ENCODE data around the gene THSD4.

- TF ChIP-seq, protein P1, sequence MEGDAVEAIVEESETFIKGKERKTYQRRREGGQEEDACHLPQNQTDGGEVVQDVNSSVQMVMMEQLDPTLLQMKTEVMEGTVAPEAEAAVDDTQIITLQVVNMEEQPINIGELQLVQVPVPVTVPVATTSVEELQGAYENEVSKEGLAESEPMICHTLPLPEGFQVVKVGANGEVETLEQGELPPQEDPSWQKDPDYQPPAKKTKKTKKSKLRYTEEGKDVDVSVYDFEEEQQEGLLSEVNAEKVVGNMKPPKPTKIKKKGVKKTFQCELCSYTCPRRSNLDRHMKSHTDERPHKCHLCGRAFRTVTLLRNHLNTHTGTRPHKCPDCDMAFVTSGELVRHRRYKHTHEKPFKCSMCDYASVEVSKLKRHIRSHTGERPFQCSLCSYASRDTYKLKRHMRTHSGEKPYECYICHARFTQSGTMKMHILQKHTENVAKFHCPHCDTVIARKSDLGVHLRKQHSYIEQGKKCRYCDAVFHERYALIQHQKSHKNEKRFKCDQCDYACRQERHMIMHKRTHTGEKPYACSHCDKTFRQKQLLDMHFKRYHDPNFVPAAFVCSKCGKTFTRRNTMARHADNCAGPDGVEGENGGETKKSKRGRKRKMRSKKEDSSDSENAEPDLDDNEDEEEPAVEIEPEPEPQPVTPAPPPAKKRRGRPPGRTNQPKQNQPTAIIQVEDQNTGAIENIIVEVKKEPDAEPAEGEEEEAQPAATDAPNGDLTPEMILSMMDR (conservative IDR thresholded peaks at IDR 0.05 in 1 of 2, IDR thresholded peaks at IDR 0.05 in 1 of 2; ENCODE audit: extremely low read depth in 1 of 2, insufficient read depth in 1 of 2, low read depth in 1 of 2, low read length in 2 of 2), result no peak
- no peak for TF ChIP-seq EZH2 (IDR thresholded peaks at IDR 0.05; ENCODE audit: borderline replicate concordance, low read length)
Observed at GRCh38 chr15:71566226-71566625, 451.0 kb downstream of the THSD4 start.
